Measurements from ENCODE around the gene A2M. TPM values are rescaled to one million over a fixed set of nuclear protein-coding genes. Genes with fewer than 3 reads are reported as not detected.

The A2M gene
- total RNA-seq, 2 donors from 2014 or later, result 0.66 TPM; not detected in 1

DNA sequence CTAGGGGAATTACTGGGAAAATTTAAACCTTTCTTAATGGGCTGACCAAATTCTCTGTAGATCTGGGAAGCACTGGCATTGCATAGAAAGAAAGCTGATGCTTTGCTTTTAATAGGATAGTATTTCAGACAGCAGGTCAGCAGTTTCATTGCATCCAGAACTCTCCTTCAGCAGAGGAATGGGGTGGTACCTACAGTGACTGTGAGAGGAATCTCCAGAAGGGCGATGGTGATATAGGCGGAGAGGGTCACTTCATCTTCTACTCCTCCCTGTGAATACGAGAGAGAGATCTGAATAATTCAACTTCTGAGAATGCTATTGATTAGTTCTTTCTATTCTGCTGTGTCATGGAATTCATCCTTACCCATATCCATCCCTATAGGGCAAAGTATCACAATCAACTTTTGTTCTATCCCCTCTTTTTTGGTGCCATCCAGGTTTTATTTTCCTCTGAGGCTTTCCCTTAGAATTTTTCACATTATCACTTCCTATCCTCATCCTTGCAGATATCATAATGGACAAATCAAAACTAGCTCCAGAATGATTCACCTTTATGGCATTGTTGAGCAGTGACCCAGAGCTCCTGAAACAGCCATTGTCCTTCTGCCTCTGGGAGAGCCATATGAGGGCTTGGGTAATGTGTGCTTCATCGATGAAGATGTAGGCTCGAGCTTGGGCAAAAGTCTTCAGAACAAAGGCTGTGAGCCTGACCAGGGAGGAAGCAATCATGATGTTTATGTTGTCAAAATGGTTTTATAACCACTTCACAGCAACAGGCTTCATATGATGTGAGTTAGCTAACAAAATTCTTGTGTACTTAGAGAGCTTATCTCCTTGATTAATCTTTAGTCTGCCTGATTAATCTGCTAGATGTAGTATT lies 38.3 kb downstream of the A2M start:
- peaks cover 8% of the 10 kb centered on the region for H3K9me3 Mint-ChIP-seq
- peaks cover 3% of the 10 kb centered on the region for H3K27me3 Mint-ChIP-seq (ENCODE audit: insufficient read depth)
- Histone ChIP-seq H3K9ac (ENCODE audit: extremely low read depth, low read length, poor library complexity, severe bottlenecking) (no peak overlapping the region), H3K4me3 (ENCODE audit: low read length) (no peak overlapping the region), H3K36me3 (ENCODE audit: control insufficient read depth, insufficient read depth, low read length) (no peaks in the 10 kb centered on the region), H3K27me3 (ENCODE audit: control insufficient read depth, insufficient read depth, low read length, poor library complexity, severe bottlenecking) (peaks cover 3% of the 10 kb centered on the region), H3K9me3 (ENCODE audit: control insufficient read depth, low read length) (no peaks in the 10 kb centered on the region), H3K27ac (ENCODE audit: low read depth, low read length) (no peak overlapping the region), H3K4me1 (ENCODE audit: control insufficient read depth, insufficient read depth, low read length) (no peaks in the 10 kb centered on the region)
- H3K4me1 Mint-ChIP-seq, result no peaks in the 10 kb centered on the region
- WGBS, 2 experiments (ENCODE audit: insufficient coverage in 1 of 2, insufficient read length in 1 of 2), result 91% methylated on average over 4 of the region's 5 CpGs; no CpG with 5 or more reads in 1 of the 2 experiments
- H3K27ac Mint-ChIP-seq, result no peak overlapping the region
- H3K36me3 Mint-ChIP-seq (ENCODE audit: low read depth), result no peaks in the 10 kb centered on the region
- no peak overlapping the region for H3K4me3 Mint-ChIP-seq
- no peak for DNase-seq
- TF ChIP-seq CTCF (conservative IDR thresholded peaks at IDR 0.05), result no peak

DNA sequence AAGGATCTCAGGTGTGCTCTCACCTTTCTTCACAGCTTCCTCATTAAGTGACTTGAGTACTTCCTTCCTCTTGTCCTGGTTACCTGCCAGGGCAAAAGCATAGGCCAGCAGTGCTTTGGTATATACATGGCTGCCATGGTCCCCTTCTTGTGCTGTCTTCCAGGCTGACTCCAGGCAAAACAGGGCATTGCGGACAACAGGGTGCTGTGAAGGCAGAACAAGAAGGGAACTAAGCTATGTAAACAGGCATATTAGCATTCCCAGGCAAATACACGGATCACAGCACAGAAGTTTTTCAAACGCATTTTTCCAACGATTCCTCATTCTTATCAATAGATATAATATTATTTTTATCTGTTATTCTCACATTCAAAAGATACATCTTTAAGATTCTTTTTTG lies 39.0 kb downstream of the A2M start:
- H3K4me1 Mint-ChIP-seq, result no peaks in the 10 kb centered on the region
- Histone ChIP-seq H3K27me3 (ENCODE audit: control insufficient read depth, insufficient read depth, low read length, poor library complexity, severe bottlenecking) (peaks cover 10% of the 10 kb centered on the region), H3K9ac (ENCODE audit: extremely low read depth, low read length, poor library complexity, severe bottlenecking) (no peak overlapping the region), H3K9me3 (ENCODE audit: control insufficient read depth, low read length) (no peaks in the 10 kb centered on the region), H3K27ac (ENCODE audit: low read depth, low read length) (no peak overlapping the region), H3K36me3 (ENCODE audit: control insufficient read depth, insufficient read depth, low read length) (no peaks in the 10 kb centered on the region), H3K4me1 (ENCODE audit: control insufficient read depth, insufficient read depth, low read length) (no peaks in the 10 kb centered on the region), H3K4me3 (ENCODE audit: low read length) (no peak overlapping the region)
- no peak overlapping the region for H3K27ac Mint-ChIP-seq
- no peaks in the 10 kb centered on the region for H3K36me3 Mint-ChIP-seq (ENCODE audit: low read depth)
- TF ChIP-seq CTCF (conservative IDR thresholded peaks at IDR 0.05), result no peak
- DNase-seq, result no peak
- H3K4me3 Mint-ChIP-seq, result no peak overlapping the region
- peaks cover 4% of the 10 kb centered on the region for H3K9me3 Mint-ChIP-seq
- 57% methylated on average over 4 of the region's 4 CpGs; no CpG with 5 or more reads in 1 of the 2 experiments for WGBS, 2 experiments (ENCODE audit: insufficient coverage in 1 of 2, insufficient read length in 1 of 2)
- H3K27me3 Mint-ChIP-seq (ENCODE audit: insufficient read depth), result peaks cover 5% of the 10 kb centered on the region

DNA sequence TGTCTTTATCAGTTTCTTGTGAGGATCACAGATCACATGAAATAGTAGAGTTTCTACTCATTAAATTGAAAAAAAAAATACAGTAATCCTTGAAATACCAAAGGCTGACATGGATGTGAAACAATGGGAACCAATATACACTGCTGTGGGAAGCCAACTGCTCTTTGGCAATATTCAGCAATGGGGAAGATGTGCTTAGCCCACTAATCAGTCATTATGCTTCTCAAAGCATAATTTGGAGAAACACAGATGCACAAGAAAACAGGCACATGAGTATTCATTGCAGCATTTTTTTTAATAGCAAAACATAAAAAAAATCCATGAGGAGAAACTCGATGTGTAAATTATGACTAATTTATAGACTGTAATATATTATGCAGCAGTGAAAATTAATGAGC lies 40.6 kb downstream of the A2M start:
- no peaks in the 10 kb centered on the region for H3K9me3 Mint-ChIP-seq
- Histone ChIP-seq H3K9ac (ENCODE audit: extremely low read depth, low read length, poor library complexity, severe bottlenecking) (no peak overlapping the region), H3K27me3 (ENCODE audit: control insufficient read depth, insufficient read depth, low read length, poor library complexity, severe bottlenecking) (peaks cover 14% of the 10 kb centered on the region), H3K4me3 (ENCODE audit: low read length) (no peak overlapping the region), H3K9me3 (ENCODE audit: control insufficient read depth, low read length) (no peaks in the 10 kb centered on the region), H3K36me3 (ENCODE audit: control insufficient read depth, insufficient read depth, low read length) (no peaks in the 10 kb centered on the region), H3K4me1 (ENCODE audit: control insufficient read depth, insufficient read depth, low read length) (no peaks in the 10 kb centered on the region), H3K27ac (ENCODE audit: low read depth, low read length) (no peak overlapping the region)
- no peak overlapping the region for H3K27ac Mint-ChIP-seq
- DNase-seq, result no peak
- 100% methylated on average over 1 of the region's 1 CpG; no CpG with 5 or more reads in 1 of the 2 experiments for WGBS, 2 experiments (ENCODE audit: insufficient coverage in 1 of 2, insufficient read length in 1 of 2)
- no peak for TF ChIP-seq CTCF (conservative IDR thresholded peaks at IDR 0.05)
- H3K27me3 Mint-ChIP-seq (ENCODE audit: insufficient read depth), result peaks cover 6% of the 10 kb centered on the region
- H3K4me3 Mint-ChIP-seq, result no peak overlapping the region
- no peaks in the 10 kb centered on the region for H3K36me3 Mint-ChIP-seq (ENCODE audit: low read depth)
- no peaks in the 10 kb centered on the region for H3K4me1 Mint-ChIP-seq

Measured in endodermal cell (in vitro differentiated cells).